HEK293T (cell line): Measurements from ENCODE around the gene ATG101.

ENCODE experiments used
- ARNT ChIP-seq: fragments of 450-650 bp; IDR thresholded peaks from 2 replicates; pipeline ENCODE4 v1.6.1; 2017; ENCODE audit warnings: mild to moderate bottlenecking
- BHLHE40 ChIP-seq: fragments of 450-650 bp; IDR thresholded peaks from 2 replicates; pipeline ENCODE4 v1.6.1; 2016; ENCODE audit warnings: mild to moderate bottlenecking, moderate library complexity, borderline replicate concordance
- ELF4 ChIP-seq: fragments of 450-650 bp; IDR thresholded peaks from 2 replicates; pipeline ENCODE4 v1.6.1; 2017; ENCODE audit warnings: antibody characterized with exemption
- FOXK2 ChIP-seq: fragments of 450-650 bp; IDR thresholded peaks from 2 replicates; pipeline ENCODE4 v1.6.1; 2016; ENCODE audit warnings: mild to moderate bottlenecking
- FOXM1 ChIP-seq: fragments of 450-650 bp; IDR thresholded peaks from 2 replicates; pipeline ENCODE4 v1.6.1; 2017; ENCODE audit warnings: mild to moderate bottlenecking, borderline replicate concordance
- SP1 ChIP-seq: fragments of 450-650 bp; IDR thresholded peaks from 2 replicates; pipeline ENCODE4 v1.6.1; 2017
- TARDBP ChIP-seq: fragments of 450-650 bp; IDR thresholded peaks from 2 replicates; pipeline ENCODE4 v1.6.1; 2016
- ZNF384 ChIP-seq: fragments of 450-650 bp; IDR thresholded peaks from 2 replicates; pipeline ENCODE4 v1.6.1; 2016

GRCh38 chr12:52081263-52081733, 11.5 kb downstream of the ATG101 start:
- TF ChIP-seq SP1 (no peak), TARDBP (no peak), FOXM1 (no peak), BHLHE40 (no peak), ZNF384 (no peak), FOXK2 (no peak), ELF4 (no peak), ARNT (no peak)
